ENCODE results near the gene C12orf76.

GRCh38 chr12:110005319-110005973, 42.9 kb downstream of the C12orf76 start:
- TF ChIP-seq CTCF (optimal IDR thresholded peaks at IDR 0.05 in 1 of 3, IDR thresholded peaks at IDR 0.05 in 1 of 3, conservative IDR thresholded peaks at IDR 0.05 in 1 of 3; ENCODE audit: extremely low read depth in 1 of 3, insufficient read depth in 2 of 3, low read length in 3 of 3): no peak
- TF ChIP-seq EZH2 (IDR thresholded peaks at IDR 0.05; ENCODE audit: low read length): no peak

Measured in keratinocyte (primary cell).